Astrocyte (in vitro differentiated cells and primary cell): ENCODE results near the gene CST11. TPM values are rescaled to one million over a fixed set of nuclear protein-coding genes. Genes with fewer than 3 reads are reported as not detected.

Experiments used
- DNase-seq: peaks from one replicate; pipeline ENCODE4 v3.0.0-alpha.2; 2010; ENCODE audit warnings: low read depth
- FAIRE-seq: peaks from 2 replicates; lab custom pipeline; 2011; peaks lifted over from hg19 to GRCh38; lab: Jason Lieb, UNC
- H2AFZ ChIP-seq: 2 replicates; pipeline ENCODE4 v1.6.0; 2012; ENCODE audit warnings: low read depth, low read length, inconsistent platforms
- H3K27ac ChIP-seq: 2 replicates; pipeline ENCODE4 v1.5.1; 2011; ENCODE audit warnings: low read depth, low read length, inconsistent platforms
- H3K27me3 ChIP-seq: 2 replicates; pipeline ENCODE4 v1.6.0; 2011; ENCODE audit warnings: low read length, inconsistent platforms; ENCODE audit not compliant: insufficient read depth
- H3K36me3 ChIP-seq: 2 replicates; pipeline ENCODE4 v1.5.1; 2011; ENCODE audit warnings: low read length, inconsistent platforms; ENCODE audit not compliant: insufficient read depth
- H3K4me1 ChIP-seq: 2 replicates; pipeline ENCODE4 v1.5.1; 2011; ENCODE audit warnings: low read length, inconsistent platforms; ENCODE audit not compliant: insufficient read depth
- H3K4me2 ChIP-seq: 2 replicates; pipeline ENCODE4 v1.6.0; 2012; ENCODE audit warnings: low read length, inconsistent platforms
- H3K4me3 ChIP-seq: 2 replicates; pipeline ENCODE4 v1.5.1; 2011; ENCODE audit warnings: low read depth, mild to moderate bottlenecking, low read length, inconsistent platforms; ENCODE audit not compliant: insufficient read depth
- H3K79me2 ChIP-seq: 2 replicates; pipeline ENCODE4 v1.6.0; 2012; ENCODE audit warnings: mild to moderate bottlenecking, low read length, inconsistent platforms; ENCODE audit not compliant: insufficient read depth
- H3K9ac ChIP-seq: 2 replicates; pipeline ENCODE4 v1.6.0; 2012; ENCODE audit warnings: mild to moderate bottlenecking, low read length, inconsistent platforms
- H3K9me3 ChIP-seq: 2 replicates; pipeline ENCODE4 v1.5.1; 2012; ENCODE audit warnings: low read depth, mild to moderate bottlenecking, low read length, inconsistent platforms; ENCODE audit not compliant: insufficient read depth
- H4K20me1 ChIP-seq: 2 replicates; pipeline ENCODE4 v1.6.0; 2012; ENCODE audit warnings: low read length, inconsistent platforms; ENCODE audit not compliant: insufficient read depth
- H3K27ac Mint-ChIP-seq: one replicate; pipeline ENCODE4 v1.8.0; 2021; ENCODE audit warnings: mild to moderate bottlenecking, mixed read lengths; ENCODE audit not compliant: unreplicated experiment
- H3K27me3 Mint-ChIP-seq: one replicate; pipeline ENCODE4 v1.8.0; 2021; ENCODE audit warnings: low read depth, mixed read lengths; ENCODE audit not compliant: unreplicated experiment
- H3K36me3 Mint-ChIP-seq: one replicate; pipeline ENCODE4 v1.8.0; 2021; ENCODE audit warnings: low read depth, mixed read lengths; ENCODE audit not compliant: unreplicated experiment
- H3K4me1 Mint-ChIP-seq: one replicate; pipeline ENCODE4 v1.8.0; 2021; ENCODE audit warnings: low read depth, mixed read lengths; ENCODE audit not compliant: unreplicated experiment
- H3K4me3 Mint-ChIP-seq: one replicate; pipeline ENCODE4 v1.8.0; 2021; ENCODE audit warnings: mild to moderate bottlenecking, moderate library complexity, mixed read lengths; ENCODE audit not compliant: unreplicated experiment
- H3K9me3 Mint-ChIP-seq: one replicate; pipeline ENCODE4 v1.8.0; 2021; ENCODE audit warnings: mild to moderate bottlenecking, mixed read lengths; ENCODE audit not compliant: unreplicated experiment
- EZH2 ChIP-seq: IDR thresholded peaks from 2 replicates; pipeline ENCODE4 v1.6.1; 2012; ENCODE audit warnings: mild to moderate bottlenecking, low read length, inconsistent platforms; ENCODE audit not compliant: insufficient read depth
- total RNA-seq: library from RNA; stranded (reverse); gene quantifications from 2 replicates; pipeline ENCODE4 v1.2.1, GENCODE V29; 2021
- TF ChIP-seq, protein P1 (sequence below): IDR thresholded peaks from 2 replicates; pipeline ENCODE4 v1.5.1; 2011; ENCODE audit warnings: low read depth, mild to moderate bottlenecking, inconsistent platforms, low read length, moderate library complexity; ENCODE audit not compliant: insufficient read depth

The CST11 gene
- total RNA-seq, 1 donor from 2014 or later: not detected

DNA sequence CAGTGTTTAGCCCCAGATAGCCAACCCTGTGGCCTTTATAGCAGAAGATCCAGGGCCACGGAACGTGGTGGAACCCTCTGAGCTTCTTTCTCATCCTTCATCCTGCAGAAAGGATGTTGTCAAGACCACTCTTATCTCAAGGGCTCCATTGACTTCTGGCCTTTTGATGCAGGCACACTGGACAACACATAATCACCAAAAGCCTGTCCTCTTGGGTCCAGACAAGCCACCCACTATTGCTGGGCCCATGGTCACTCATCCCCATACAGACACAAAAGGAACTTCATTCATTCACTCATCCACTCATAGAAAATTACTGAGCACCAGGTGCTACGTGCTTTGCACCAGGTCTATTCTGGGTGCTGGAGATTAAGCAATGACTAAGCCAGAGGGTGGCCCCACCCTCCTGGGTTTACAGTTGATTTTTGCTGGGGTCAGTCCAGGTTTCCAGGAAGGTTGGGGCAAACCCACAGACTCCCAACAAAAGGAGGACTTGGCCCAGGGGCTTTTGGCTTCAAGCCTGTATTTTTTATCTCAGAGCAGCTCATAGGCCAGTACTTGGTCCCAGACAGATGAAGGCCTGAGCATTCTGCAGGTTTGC lies 40.6 kb upstream of the CST11 start:
- H3K27ac ChIP-seq: no peak overlapping the region
- H3K27ac Mint-ChIP-seq: no peak overlapping the region
- FAIRE-seq: no peak
- H3K9me3 ChIP-seq: no peaks in the 10 kb centered on the region
- H3K4me3 Mint-ChIP-seq: no peak overlapping the region
- H3K9ac ChIP-seq: no peak overlapping the region
- no peaks in the 10 kb centered on the region for H3K27me3 ChIP-seq
- H3K36me3 ChIP-seq: no peaks in the 10 kb centered on the region
- H3K4me3 ChIP-seq: no peak overlapping the region
- H4K20me1 ChIP-seq: no peaks in the 10 kb centered on the region
- H3K27me3 Mint-ChIP-seq: no peaks in the 10 kb centered on the region
- no peaks in the 10 kb centered on the region for H3K4me1 ChIP-seq
- no peaks in the 10 kb centered on the region for H3K79me2 ChIP-seq
- TF ChIP-seq, protein P1, sequence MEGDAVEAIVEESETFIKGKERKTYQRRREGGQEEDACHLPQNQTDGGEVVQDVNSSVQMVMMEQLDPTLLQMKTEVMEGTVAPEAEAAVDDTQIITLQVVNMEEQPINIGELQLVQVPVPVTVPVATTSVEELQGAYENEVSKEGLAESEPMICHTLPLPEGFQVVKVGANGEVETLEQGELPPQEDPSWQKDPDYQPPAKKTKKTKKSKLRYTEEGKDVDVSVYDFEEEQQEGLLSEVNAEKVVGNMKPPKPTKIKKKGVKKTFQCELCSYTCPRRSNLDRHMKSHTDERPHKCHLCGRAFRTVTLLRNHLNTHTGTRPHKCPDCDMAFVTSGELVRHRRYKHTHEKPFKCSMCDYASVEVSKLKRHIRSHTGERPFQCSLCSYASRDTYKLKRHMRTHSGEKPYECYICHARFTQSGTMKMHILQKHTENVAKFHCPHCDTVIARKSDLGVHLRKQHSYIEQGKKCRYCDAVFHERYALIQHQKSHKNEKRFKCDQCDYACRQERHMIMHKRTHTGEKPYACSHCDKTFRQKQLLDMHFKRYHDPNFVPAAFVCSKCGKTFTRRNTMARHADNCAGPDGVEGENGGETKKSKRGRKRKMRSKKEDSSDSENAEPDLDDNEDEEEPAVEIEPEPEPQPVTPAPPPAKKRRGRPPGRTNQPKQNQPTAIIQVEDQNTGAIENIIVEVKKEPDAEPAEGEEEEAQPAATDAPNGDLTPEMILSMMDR: no peak
- TF ChIP-seq EZH2: no peak
- H3K4me2 ChIP-seq: no peak overlapping the region
- no peaks in the 10 kb centered on the region for H3K36me3 Mint-ChIP-seq
- peaks cover 5% of the 10 kb centered on the region for H3K9me3 Mint-ChIP-seq
- no peak for DNase-seq
- no peaks in the 10 kb centered on the region for H3K4me1 Mint-ChIP-seq
- no peak overlapping the region for H2AFZ ChIP-seq

GRCh38 chr20:23492292-23492691 lies 39.6 kb upstream of the CST11 start:
- no peak overlapping the region for H3K4me2 ChIP-seq
- H3K9me3 ChIP-seq: no peaks in the 10 kb centered on the region
- Mint-ChIP-seq H3K9me3 (peaks cover 5% of the 10 kb centered on the region), H3K27ac (no peak overlapping the region), H3K27me3 (no peaks in the 10 kb centered on the region), H3K4me1 (no peaks in the 10 kb centered on the region), H3K4me3 (no peak overlapping the region), H3K36me3 (no peaks in the 10 kb centered on the region)
- no peak for TF ChIP-seq EZH2
- TF ChIP-seq, protein P1: no peak
- H3K4me3 ChIP-seq: no peak overlapping the region
- no peaks in the 10 kb centered on the region for H3K36me3 ChIP-seq
- FAIRE-seq: no peak
- no peak overlapping the region for H2AFZ ChIP-seq
- H4K20me1 ChIP-seq: no peaks in the 10 kb centered on the region
- no peak overlapping the region for H3K27ac ChIP-seq
- H3K9ac ChIP-seq: no peak overlapping the region
- H3K4me1 ChIP-seq: no peaks in the 10 kb centered on the region
- H3K27me3 ChIP-seq: no peaks in the 10 kb centered on the region
- no peak for DNase-seq
- H3K79me2 ChIP-seq: no peaks in the 10 kb centered on the region

GRCh38 chr20:23490817-23491216 lies 38.1 kb upstream of the CST11 start, which contains the start of gene CST8:
CST8 (plus strand) TSS chr20:23491117; CDS start chr20:23491668, 551 bp downstream.
- no peak within 1 kb of the TSS for H3K4me3 ChIP-seq
- TF ChIP-seq EZH2: no peak
- TF ChIP-seq, protein P1: no peak
- peaks cover 1% of the 10 kb centered on the region for H3K9me3 Mint-ChIP-seq
- no peak within 1 kb of the TSS for H3K4me3 Mint-ChIP-seq
- no peaks in the 10 kb centered on the region for H3K4me1 ChIP-seq
- FAIRE-seq: no peak
- H3K79me2 ChIP-seq: no peaks in the 10 kb centered on the region
- H3K9me3 ChIP-seq: no peaks in the 10 kb centered on the region
- H4K20me1 ChIP-seq: no peaks in the 10 kb centered on the region
- H3K27ac Mint-ChIP-seq: no peak within 1 kb of the TSS
- no peak within 1 kb of the TSS for H2AFZ ChIP-seq
- H3K27me3 ChIP-seq: no peaks in the 10 kb centered on the region
- H3K27ac ChIP-seq: no peak within 1 kb of the TSS
- H3K4me1 Mint-ChIP-seq: no peaks in the 10 kb centered on the region
- no peak within 1 kb of the TSS for H3K4me2 ChIP-seq
- H3K36me3 ChIP-seq: no peaks in the 10 kb centered on the region
- no peak within 1 kb of the TSS for H3K9ac ChIP-seq
- no peak for DNase-seq
- H3K27me3 Mint-ChIP-seq: no peaks in the 10 kb centered on the region
- no peaks in the 10 kb centered on the region for H3K36me3 Mint-ChIP-seq
